Measurements from ENCODE around the gene EPHX1. TPM values are rescaled to one million over a fixed set of nuclear protein-coding genes. Genes with fewer than 3 reads are reported as not detected.

The EPHX1 gene
- total and polyA plus RNA-seq, 2 of the 8 experiments (the other 6 are each of a cell fraction or from before 2014, with no cell fraction given), result 45.3 to 79.1 TPM

- WGBS, 2 experiments (ENCODE audit: extremely low coverage in 1 of 2, insufficient coverage in 1 of 2, insufficient read length in 1 of 2, insufficient replicate concordance in 2 of 2, low coverage in 1 of 2, low lambda C conversion rate in 2 of 2, missing lambda C conversion rate in 1 of 2), result 89% methylated on average over 1 of the region's 1 CpG; no CpG with 5 or more reads in 1 of the 2 experiments
- no peaks in the 10 kb centered on the region for H4K20me1 ChIP-seq (replicated peaks in 1 of 2; ENCODE audit: control insufficient read depth in 1 of 2, insufficient read depth in 2 of 2, low read length in 2 of 2)
- H3K79me1 ChIP-seq (ENCODE audit: low read depth, low read length), result no peaks in the 10 kb centered on the region
- peaks cover 1 to 6% (median 1%) of the 10 kb centered on the region in 4 experiments; a peak in 4 of 7 replicates for H3K4me1 ChIP-seq (replicated peaks in 1 of 4; ENCODE audit: control insufficient read depth in 3 of 4, insufficient read depth in 4 of 4, low read length in 3 of 4)
- no peak overlapping the region for H3K27ac ChIP-seq (ENCODE audit: low read depth, low read length)
- H3K9ac ChIP-seq (replicated peaks in 1 of 4; ENCODE audit: extremely low read depth in 1 of 4, low read depth in 3 of 4, low read length in 3 of 4), result no peak overlapping the region
- no peak for DNase-seq (ENCODE audit: low read depth in 1 of 2, low spot score in 2 of 2)
- no peaks in the 10 kb centered on the region for H3K9me3 ChIP-seq (ENCODE audit: insufficient read depth in 2 of 2, low read depth in 1 of 2, low read length in 1 of 2)
- H3K23ac ChIP-seq (ENCODE audit: insufficient read length), result no peak overlapping the region
- H3K18ac ChIP-seq (ENCODE audit: extremely low read depth, low read length), result no peak overlapping the region
- H2BK20ac ChIP-seq (ENCODE audit: low read length), result no peak overlapping the region
- no peak overlapping the region for H3K4ac ChIP-seq (replicated peaks; ENCODE audit: insufficient read length, low read depth, low read length)
- H3K14ac ChIP-seq (ENCODE audit: insufficient read length), result no peak overlapping the region
- H3K4me3 ChIP-seq (ENCODE audit: extremely low read depth in 1 of 4, insufficient read depth in 2 of 4, low read depth in 3 of 4, low read length in 4 of 4), result no peak overlapping the region
- H2BK5ac ChIP-seq (ENCODE audit: low read depth, low read length), result no peak overlapping the region
- H2AK5ac ChIP-seq (ENCODE audit: low read depth, low read length), result no peak overlapping the region
- peaks cover 4% of the 10 kb centered on the region; the same call in 1 of the 2 replicates for H3K23me2 ChIP-seq (ENCODE audit: low read depth, low read length)
- H3K27me3 ChIP-seq (replicated peaks in 1 of 4; ENCODE audit: control insufficient read depth in 3 of 4, extremely low read depth in 1 of 4, insufficient read depth in 3 of 4, low read length in 3 of 4), result peaks cover 0 to under 1% (median 0%) of the 10 kb centered on the region in 4 experiments; a peak in 1 of 7 replicates
- FAIRE-seq, result no peak
- ChIA-PET POLR2A (ENCODE audit: partially characterized antibody) (interaction anchor here (0.6 to 1.2 kb wide), 3 partner anchors 25 to 1342 kb away, joined by 3 to 4 read pairs (median 3); partner anchors contain the start of gene SRP9), CTCF (ENCODE audit: partially characterized antibody) (interaction anchor here (0.7 to 1.4 kb wide), 3 partner anchors 29 to 335 kb away, joined by 3 read pairs; partner anchors contain the start of gene SRP9)
- H3K56ac ChIP-seq (replicated peaks; ENCODE audit: insufficient read length, low read depth, low read length), result no peak overlapping the region
- H3K4me2 ChIP-seq (ENCODE audit: insufficient read depth in 1 of 2, low read depth in 2 of 2, low read length in 2 of 2), result no peak overlapping the region
- no peak overlapping the region for H4K91ac ChIP-seq (replicated peaks; ENCODE audit: insufficient read length, low read length)
- H3K79me2 ChIP-seq (ENCODE audit: control insufficient read depth in 1 of 2, insufficient read depth in 2 of 2, low read length in 2 of 2), result no peaks in the 10 kb centered on the region
- no peaks in the 10 kb centered on the region for H3K36me3 ChIP-seq (ENCODE audit: control insufficient read depth in 2 of 4, insufficient read depth in 4 of 4, low read length in 3 of 4)
- H2BK120ac ChIP-seq (replicated peaks; ENCODE audit: low read depth, low read length), result no peak overlapping the region
- H2AFZ ChIP-seq (ENCODE audit: low read length), result no peak overlapping the region
- H2BK12ac ChIP-seq (ENCODE audit: low read depth, low read length), result no peak overlapping the region
- H4K8ac ChIP-seq (ENCODE audit: extremely low read depth, insufficient read depth, low read length), result no peak overlapping the region
- H4K5ac ChIP-seq (ENCODE audit: insufficient read length, low read depth, low read length), result no peak overlapping the region
- no peak overlapping the region for H2BK15ac ChIP-seq (ENCODE audit: low read length)
- TF ChIP-seq NRF1 (IDR thresholded peaks at IDR 0.05; ENCODE audit: low read depth, low read length) (no peak), SAP30 (IDR thresholded peaks at IDR 0.05; ENCODE audit: insufficient read depth, insufficient replicate concordance, low read length) (no peak), TAF7 (optimal IDR thresholded peaks at IDR 0.05; ENCODE audit: borderline replicate concordance, low read depth, low read length) (no peak), POLR2AphosphoS5 (IDR thresholded peaks at IDR 0.05; ENCODE audit: low read depth, low read length) (no peak), JUN (IDR thresholded peaks at IDR 0.05; ENCODE audit: low read depth, low read length) (no peak), BCL11A (IDR thresholded peaks at IDR 0.05; ENCODE audit: low read depth in 2 of 2, low read length in 2 of 2) (no peak), CHD1 (IDR thresholded peaks at IDR 0.05; ENCODE audit: low read depth, low read length) (no peak), KDM1A (IDR thresholded peaks at IDR 0.05; ENCODE audit: borderline replicate concordance, low read length) (no peak), TAF1 (IDR thresholded peaks at IDR 0.05; ENCODE audit: low read depth, low read length) (no peak), CREB1 (IDR thresholded peaks at IDR 0.05) (no peak), GTF2F1 (IDR thresholded peaks at IDR 0.05; ENCODE audit: borderline replicate concordance, low read depth, low read length) (no peak), CEBPB (IDR thresholded peaks at IDR 0.05; ENCODE audit: low read depth, low read length) (no peak), CBX8 (IDR thresholded peaks at IDR 0.05; ENCODE audit: borderline replicate concordance, low read depth, low read length) (no peak)
- TF ChIP-seq, protein P1, sequence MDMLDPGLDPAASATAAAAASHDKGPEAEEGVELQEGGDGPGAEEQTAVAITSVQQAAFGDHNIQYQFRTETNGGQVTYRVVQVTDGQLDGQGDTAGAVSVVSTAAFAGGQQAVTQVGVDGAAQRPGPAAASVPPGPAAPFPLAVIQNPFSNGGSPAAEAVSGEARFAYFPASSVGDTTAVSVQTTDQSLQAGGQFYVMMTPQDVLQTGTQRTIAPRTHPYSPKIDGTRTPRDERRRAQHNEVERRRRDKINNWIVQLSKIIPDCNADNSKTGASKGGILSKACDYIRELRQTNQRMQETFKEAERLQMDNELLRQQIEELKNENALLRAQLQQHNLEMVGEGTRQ (IDR thresholded peaks at IDR 0.05; ENCODE audit: low read length), result no peak
Observed at GRCh38 chr1:225806249-225806648, 3.7 kb upstream of the EPHX1 start.
